Lower leg skin (tissue), 4 donors: ENCODE results near the gene C6orf62. TPM values are rescaled to one million over a fixed set of nuclear protein-coding genes. Genes with fewer than 3 reads are reported as not detected.
"Not testable (repeated sequence)": the region's sequence is repeated elsewhere in the genome, so short reads cannot be mapped to it uniquely, and the experiment has no call there.

ENCODE experiments used
- DNase-seq, 2 donors: peaks; one replicate each; pipeline ENCODE4 v3.0.0-alpha.2; 2019; ENCODE audit warnings: low spot score in 2 of 2
- H3K4me3 ChIP-seq: fragments of 200-600 bp; sonication (generic); 2 replicates; pipeline ENCODE4 v1.5.1; 2017; ENCODE audit warnings: mild to moderate bottlenecking, low read depth; ENCODE audit not compliant: poor library complexity, severe bottlenecking
- POLR2A ChIP-seq, 2 donors: fragments of 450-650 bp; IDR thresholded peaks; one replicate each; pipeline ENCODE4 v1.6.1; 2016 to 2017; ENCODE audit warnings: antibody characterized with exemption in 2 of 2, mild to moderate bottlenecking in 1 of 2, moderate library complexity in 1 of 2
- WGBS, 2 donors: methylation state at CpG; one replicate each; pipeline ENCODE4 v1.1.5; 2018; 5-methylcytosine and 5-hydroxymethylcytosine counted together
- intact Hi-C: fragments of 100-400 bp; cut with DNase I; formaldehyde crosslinking; loops from one replicate; pipeline ENCODE4 v1.15.0; 2023; ENCODE audit warnings: low total_unique reads
- total RNA-seq, 4 donors: library from RNA; depleted of rRNA; stranded (reverse); fragments of >200 nt; gene quantifications; one replicate each; pipeline ENCODE4 v1.1.0, GENCODE V29; 2016
- TF ChIP-seq, protein P1 (sequence below), 3 donors: fragments of 450-650 bp; IDR thresholded peaks; one replicate each; pipeline ENCODE4 v1.5.1; 2016; ENCODE audit warnings: antibody characterized with exemption in 3 of 3, mild to moderate bottlenecking in 3 of 3, moderate library complexity in 2 of 3

Gene C6orf62
- 10 to 100 TPM; 50.9 to 63.3 (median 52.8) TPM for total RNA-seq

DNA sequence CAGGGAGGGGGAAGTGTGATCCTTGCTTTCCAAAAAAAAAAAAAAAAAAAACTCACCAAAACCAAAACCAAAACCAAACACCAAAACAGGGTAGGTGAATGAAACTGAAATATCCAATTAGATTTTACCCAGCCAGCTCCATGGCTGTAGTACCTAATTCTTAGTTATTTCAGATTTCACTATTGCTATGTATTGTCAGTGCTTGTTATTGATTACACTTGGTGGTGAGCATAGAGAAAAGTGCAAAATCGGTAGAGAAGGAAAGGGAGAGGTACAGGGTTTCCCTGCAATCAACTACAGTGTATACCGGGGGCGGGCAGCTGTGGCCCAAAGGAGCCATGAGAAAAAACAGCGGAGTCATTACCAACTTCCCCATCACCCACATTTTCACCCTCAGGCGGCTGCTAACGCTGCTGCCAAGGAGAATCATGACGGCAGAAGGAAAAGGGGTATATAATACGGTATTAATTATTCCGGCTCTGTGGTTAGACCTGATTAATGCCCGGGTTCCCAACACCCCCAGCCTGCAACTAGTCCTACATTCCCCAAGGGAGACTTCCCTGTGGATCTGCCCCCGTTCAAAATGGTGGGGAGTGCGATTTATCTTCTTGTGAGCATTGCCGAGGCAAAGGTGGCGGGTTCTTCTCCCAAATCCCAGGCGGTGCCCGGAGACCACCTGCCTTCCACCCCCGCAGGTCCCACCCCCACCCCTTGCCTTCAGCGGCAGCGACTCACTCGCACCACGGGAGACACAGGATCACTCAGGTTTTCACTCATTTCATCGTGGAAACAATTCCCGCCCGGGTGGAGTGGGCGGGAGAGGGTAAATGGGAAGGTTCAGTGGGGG, at the start of gene C6orf62:
Gene C6orf62 (minus strand): TSS at position 30 of the 847 bp plus-strand sequence. CDS start 486 bp downstream, outside the sequence.
- H3K4me3 ChIP-seq = peak within 1 kb of the TSS; percentile 96
- intact Hi-C loops = no loop called here
- TF ChIP-seq, protein P1, sequence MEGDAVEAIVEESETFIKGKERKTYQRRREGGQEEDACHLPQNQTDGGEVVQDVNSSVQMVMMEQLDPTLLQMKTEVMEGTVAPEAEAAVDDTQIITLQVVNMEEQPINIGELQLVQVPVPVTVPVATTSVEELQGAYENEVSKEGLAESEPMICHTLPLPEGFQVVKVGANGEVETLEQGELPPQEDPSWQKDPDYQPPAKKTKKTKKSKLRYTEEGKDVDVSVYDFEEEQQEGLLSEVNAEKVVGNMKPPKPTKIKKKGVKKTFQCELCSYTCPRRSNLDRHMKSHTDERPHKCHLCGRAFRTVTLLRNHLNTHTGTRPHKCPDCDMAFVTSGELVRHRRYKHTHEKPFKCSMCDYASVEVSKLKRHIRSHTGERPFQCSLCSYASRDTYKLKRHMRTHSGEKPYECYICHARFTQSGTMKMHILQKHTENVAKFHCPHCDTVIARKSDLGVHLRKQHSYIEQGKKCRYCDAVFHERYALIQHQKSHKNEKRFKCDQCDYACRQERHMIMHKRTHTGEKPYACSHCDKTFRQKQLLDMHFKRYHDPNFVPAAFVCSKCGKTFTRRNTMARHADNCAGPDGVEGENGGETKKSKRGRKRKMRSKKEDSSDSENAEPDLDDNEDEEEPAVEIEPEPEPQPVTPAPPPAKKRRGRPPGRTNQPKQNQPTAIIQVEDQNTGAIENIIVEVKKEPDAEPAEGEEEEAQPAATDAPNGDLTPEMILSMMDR (IDR thresholded peaks at IDR 0.05) = no peak
- TF ChIP-seq POLR2A (IDR thresholded peaks at IDR 0.05) = no peak
- 0 to 1% methylated on average over 25 of the region's 25 CpGs for WGBS, 2 donors
- DNase-seq = peak; percentile 33 to 86

DNA sequence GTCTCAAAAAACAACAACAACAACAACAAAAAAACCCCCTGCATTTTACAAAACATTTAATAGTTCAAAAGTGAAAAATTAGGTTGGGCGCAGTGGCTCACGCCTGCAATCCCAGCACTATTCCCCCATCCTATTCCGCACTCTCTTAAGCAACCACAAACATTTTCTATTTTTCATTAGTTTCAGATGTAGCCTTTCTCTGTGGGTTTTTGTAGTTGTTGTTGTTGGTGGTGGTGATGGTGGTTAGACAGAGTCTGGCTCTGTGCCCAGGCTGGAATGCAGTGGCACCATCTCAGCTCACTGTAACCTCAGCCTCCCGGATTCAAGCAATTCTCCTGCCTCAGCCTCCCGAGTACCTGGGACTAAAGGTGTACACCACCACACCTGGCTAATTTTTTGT, 49.4 kb upstream of the C6orf62 start:
- intact Hi-C loops = loop anchor here (10.0 kb wide), 1 partner anchor 184 kb away; no protein-coding TSS in a partner anchor
- no peak for DNase-seq
- H3K4me3 ChIP-seq = no peak overlapping the region
- TF ChIP-seq POLR2A (IDR thresholded peaks at IDR 0.05) = no peak
- TF ChIP-seq, protein P1 (IDR thresholded peaks at IDR 0.05) = no peak
- WGBS, 2 donors = 84 to 92% methylated on average over 5 of the region's 5 CpGs

DNA sequence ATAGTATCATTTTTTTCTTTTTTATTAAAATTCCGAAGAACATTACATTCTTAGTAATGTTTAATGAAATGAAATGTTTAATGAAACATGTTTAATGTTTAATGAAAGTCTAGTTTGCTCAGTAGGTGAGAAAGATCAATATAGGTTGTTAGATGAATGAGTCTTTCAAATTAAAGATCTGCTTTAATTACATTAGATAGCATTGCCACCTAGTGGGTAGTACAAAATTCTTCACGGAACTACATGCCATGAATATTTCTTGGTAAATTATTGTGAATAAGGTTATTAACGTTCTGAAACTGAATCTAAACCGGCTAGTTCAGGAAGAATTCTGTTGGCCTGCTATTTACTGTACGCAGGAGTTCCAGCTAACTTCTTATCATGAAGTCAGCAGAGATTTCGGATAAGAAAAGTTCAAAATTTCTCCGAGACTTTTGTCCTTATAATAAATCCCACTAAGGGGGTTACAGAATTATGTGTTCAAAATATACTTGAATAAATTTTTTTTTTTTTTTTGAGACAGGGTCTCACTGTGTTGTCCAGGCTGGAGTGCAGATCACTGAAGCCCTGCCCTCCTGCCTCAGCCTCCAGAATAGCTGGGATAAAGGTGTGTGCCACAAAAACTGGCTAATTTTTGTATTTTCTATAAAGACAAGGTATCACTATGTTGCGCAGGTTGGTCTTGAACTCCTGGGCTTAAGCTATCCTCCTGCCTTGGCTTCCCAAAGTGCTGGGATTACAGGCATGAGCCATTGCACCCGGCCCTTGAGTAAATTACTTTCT, 47.9 kb upstream of the C6orf62 start:
- intact Hi-C loops = loop anchor here (10.0 kb wide), 1 partner anchor 182 kb away; no protein-coding TSS in a partner anchor
- TF ChIP-seq, protein P1 (IDR thresholded peaks at IDR 0.05) = no peak
- no peak for TF ChIP-seq POLR2A (IDR thresholded peaks at IDR 0.05)
- WGBS, 2 donors = 45 to 48% methylated on average over 9 of the region's 9 CpGs
- no peak for DNase-seq
- no peak overlapping the region for H3K4me3 ChIP-seq

DNA sequence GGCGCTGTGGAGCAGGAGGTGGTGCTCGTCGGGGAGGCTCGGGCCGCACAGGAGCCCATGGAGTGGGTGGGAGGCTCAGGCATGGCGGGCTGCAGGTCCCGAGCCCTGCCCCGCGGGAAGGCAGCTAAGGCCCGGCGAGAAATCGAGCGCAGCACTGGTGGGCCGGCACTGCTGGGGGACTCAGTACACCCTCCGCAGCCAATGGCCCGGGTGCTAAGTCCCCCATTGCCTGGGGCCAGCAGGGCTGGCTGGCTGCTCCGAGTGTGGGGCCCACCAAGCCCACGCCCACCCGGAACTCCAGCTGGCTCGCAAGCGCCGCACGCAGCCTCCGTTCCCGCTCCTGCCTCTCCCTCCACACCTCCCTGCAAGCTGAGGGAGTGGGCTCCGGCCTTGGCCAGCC, 47.0 kb upstream of the C6orf62 start:
- WGBS, 2 donors = 93 to 95% methylated on average over 24 of the region's 26 CpGs
- intact Hi-C loops = loop anchor here (10.0 kb wide), 1 partner anchor 181 kb away; no protein-coding TSS in a partner anchor
- not testable (repeated sequence) for DNase-seq, H3K4me3 ChIP-seq

DNA sequence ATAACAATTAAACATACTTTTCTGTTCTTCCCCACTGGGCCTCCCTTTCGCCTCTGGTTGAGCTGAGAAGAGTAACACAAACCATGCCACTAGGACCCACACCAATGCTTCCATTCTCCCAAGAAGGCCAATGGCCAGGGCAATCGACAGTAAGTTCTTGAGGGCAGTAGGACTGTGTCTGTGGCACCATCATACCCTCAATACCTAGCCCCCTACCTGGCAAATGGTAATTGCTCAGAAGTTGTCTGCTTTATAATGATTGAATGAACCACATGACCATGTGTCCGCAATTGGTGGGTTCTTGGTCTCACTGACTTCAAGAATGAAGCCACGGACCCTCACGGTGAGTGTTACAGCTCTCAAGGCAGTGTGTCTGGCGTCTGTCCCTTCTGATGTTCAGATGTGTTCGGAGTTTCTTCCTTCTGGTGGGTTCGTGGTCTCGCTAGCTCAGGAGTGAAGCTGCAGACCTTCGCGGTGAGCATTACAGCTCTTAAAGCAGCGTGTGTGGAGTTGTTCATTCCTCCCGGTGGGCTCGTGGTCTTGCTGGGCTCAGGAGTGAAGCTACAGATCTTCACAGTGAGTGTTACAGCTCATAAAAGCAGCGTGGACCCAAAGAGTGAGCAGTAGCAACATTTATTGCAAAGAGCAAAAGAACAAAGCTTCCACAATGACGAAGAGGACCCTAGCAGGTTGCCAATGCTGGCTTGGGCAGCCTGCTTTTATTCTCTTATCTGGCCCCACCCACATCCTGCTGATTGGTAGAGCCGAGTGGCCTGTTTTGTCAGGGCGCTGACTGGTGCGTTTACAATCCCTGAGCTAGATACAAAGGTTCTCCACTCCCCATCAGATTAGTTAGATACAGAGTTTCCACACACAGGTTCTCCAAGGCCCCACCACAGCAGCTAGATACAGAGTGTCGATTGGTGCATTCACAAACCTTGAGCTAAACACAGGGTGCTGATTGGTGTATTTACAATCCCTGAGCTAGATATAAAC, 46.2 kb upstream of the C6orf62 start:
- intact Hi-C loops = loop anchor here (10.0 kb wide), 1 partner anchor 180 kb away; no protein-coding TSS in a partner anchor
- DNase-seq, H3K4me3 ChIP-seq: not testable (repeated sequence)
- WGBS, 2 donors = 91 to 93% methylated on average over 20 of the region's 20 CpGs

DNA sequence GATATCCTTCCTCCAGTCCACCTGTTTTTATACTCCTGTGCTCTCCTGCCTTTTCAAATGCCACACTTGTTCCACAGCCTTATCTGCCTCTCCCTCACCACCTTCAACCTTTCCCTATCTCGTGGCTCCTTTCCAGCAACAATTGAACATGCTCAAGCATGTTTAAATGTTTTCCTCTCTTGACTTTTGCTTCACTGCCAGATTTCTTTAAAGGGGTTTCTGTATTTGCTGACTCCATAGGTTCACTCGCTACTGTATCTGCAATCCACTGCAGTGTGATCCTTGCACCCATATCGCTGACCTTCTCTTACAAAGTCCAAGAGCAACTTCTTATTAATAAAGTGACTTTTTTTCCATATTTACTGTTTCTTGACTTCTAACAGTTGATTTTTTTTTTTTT, 44.6 kb upstream of the C6orf62 start:
- DNase-seq = no peak
- intact Hi-C loops = loop anchor here (10.0 kb wide), 1 partner anchor 179 kb away; no protein-coding TSS in a partner anchor

More for the DNA sequence above, 44.6 kb upstream of the C6orf62 start:
- TF ChIP-seq, protein P1 (IDR thresholded peaks at IDR 0.05) = no peak
- no peak for TF ChIP-seq POLR2A (IDR thresholded peaks at IDR 0.05)
- no peak overlapping the region for H3K4me3 ChIP-seq
- 64 to 75% methylated on average over 3 of the region's 3 CpGs for WGBS, 2 donors
